Breast epithelium (tissue), 4 donors: Measurements from ENCODE around the gene CD300A. TPM values are rescaled to one million over a fixed set of nuclear protein-coding genes. Genes with fewer than 3 reads are reported as not detected.

Experiments used
- DNase-seq, 2 donors: peaks; one replicate each; pipeline ENCODE4 v3.0.0-alpha.2; 2019; ENCODE audit warnings: low spot score in 2 of 2
- H3K27ac ChIP-seq, 2 donors: fragments of 200-600 bp; sonication (generic) in 1 of 2; one replicate each; pipeline ENCODE4 v1.5.1; 2016 to 2019; ENCODE audit warnings: mild to moderate bottlenecking in 1 of 2
- H3K27me3 ChIP-seq, 2 donors: fragments of 200-600 bp; sonication (generic) in 1 of 2; one replicate each; pipeline versions ENCODE4 v1.5.1 to v1.6.0; 2017 to 2019; ENCODE audit warnings: control low read depth in 1 of 2, mild to moderate bottlenecking in 1 of 2
- H3K36me3 ChIP-seq: fragments of 200-600 bp; one replicate; pipeline ENCODE4 v1.5.1; 2019
- H3K4me1 ChIP-seq, 2 donors: fragments of 200-600 bp; sonication (generic); one replicate each; pipeline ENCODE4 v1.5.1; 2016 to 2019; ENCODE audit warnings: control low read depth in 1 of 2
- H3K4me3 ChIP-seq, 3 donors: fragments of 200-600 bp; sonication (generic); 1 replicate in 2 of 3; 2 replicates in 1 of 3; pipeline ENCODE4 v1.5.1; 2016 to 2019; ENCODE audit warnings: mild to moderate bottlenecking in 3 of 3, moderate library complexity in 2 of 3
- H3K9me3 ChIP-seq, 2 donors: fragments of 200-600 bp; sonication (generic) in 1 of 2; one replicate each; pipeline ENCODE4 v1.5.1; 2016 to 2019; ENCODE audit warnings: control low read depth in 1 of 2
- POLR2A ChIP-seq: fragments of 450-650 bp; IDR thresholded peaks from one replicate; pipeline ENCODE4 v1.6.1; 2016; ENCODE audit warnings: antibody characterized with exemption, mild to moderate bottlenecking, moderate library complexity
- POLR2AphosphoS5 ChIP-seq, 3 donors: sonication (generic); formaldehyde crosslinking; IDR thresholded peaks; one replicate each; pipeline ENCODE4 v1.6.1; 2017; ENCODE audit warnings: antibody characterized with exemption in 3 of 3
- intact Hi-C: fragments of 100-400 bp; cut with DNase I; formaldehyde crosslinking; loops from one replicate; pipeline ENCODE4 v1.15.1; 2023; ENCODE audit warnings: low total_unique reads
- total RNA-seq, 3 donors: library from RNA; depleted of rRNA; stranded (reverse); fragments of >200 nt; gene quantifications; one replicate each; pipeline ENCODE4 v1.1.0, GENCODE V29; 2016
- TF ChIP-seq, protein P1 (sequence below), 3 donors: fragments of 450-650 bp; IDR thresholded peaks; one replicate each; pipeline ENCODE4 v1.5.1; 2016 to 2017; ENCODE audit warnings: antibody characterized with exemption in 3 of 3, mild to moderate bottlenecking in 3 of 3, moderate library complexity in 3 of 3

Gene CD300A
- total RNA-seq, 3 donors from 2014 or later, result 6.2 to 15.7 (median 10.2) TPM

DNA sequence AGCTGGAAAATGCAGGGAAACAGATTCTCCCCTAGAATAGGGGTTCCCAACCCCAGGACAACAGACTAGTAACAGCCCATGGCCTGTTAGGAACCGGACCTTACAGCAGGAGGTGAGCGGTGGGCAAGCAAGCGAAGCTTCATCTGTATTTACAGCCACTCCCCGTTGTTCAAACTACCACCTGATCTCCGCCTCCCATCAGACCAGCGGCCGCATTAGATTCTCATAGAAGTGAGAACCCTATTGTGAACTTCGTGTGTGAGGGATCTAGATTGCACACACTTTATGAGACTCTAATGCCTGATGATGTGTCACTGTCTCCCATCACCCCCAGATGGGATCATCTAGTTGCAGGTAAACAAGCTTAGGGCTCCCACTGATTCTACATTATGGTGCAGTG, 61.3 kb downstream of the CD300A start:
- TF ChIP-seq POLR2AphosphoS5 (IDR thresholded peaks at IDR 0.05) (no peak), POLR2A (no peak)
- TF ChIP-seq, protein P1, sequence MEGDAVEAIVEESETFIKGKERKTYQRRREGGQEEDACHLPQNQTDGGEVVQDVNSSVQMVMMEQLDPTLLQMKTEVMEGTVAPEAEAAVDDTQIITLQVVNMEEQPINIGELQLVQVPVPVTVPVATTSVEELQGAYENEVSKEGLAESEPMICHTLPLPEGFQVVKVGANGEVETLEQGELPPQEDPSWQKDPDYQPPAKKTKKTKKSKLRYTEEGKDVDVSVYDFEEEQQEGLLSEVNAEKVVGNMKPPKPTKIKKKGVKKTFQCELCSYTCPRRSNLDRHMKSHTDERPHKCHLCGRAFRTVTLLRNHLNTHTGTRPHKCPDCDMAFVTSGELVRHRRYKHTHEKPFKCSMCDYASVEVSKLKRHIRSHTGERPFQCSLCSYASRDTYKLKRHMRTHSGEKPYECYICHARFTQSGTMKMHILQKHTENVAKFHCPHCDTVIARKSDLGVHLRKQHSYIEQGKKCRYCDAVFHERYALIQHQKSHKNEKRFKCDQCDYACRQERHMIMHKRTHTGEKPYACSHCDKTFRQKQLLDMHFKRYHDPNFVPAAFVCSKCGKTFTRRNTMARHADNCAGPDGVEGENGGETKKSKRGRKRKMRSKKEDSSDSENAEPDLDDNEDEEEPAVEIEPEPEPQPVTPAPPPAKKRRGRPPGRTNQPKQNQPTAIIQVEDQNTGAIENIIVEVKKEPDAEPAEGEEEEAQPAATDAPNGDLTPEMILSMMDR (IDR thresholded peaks at IDR 0.05), result no peak
- peak in 1 of 2 donors; percentile 14 for DNase-seq
- Histone ChIP-seq H3K36me3 (no peaks in the 10 kb centered on the region), H3K9me3 (peaks cover 6 to 11% of the 10 kb centered on the region in 2 donors), H3K4me1 (no peaks in the 10 kb centered on the region), H3K4me3 (no peak overlapping the region), H3K27me3 (no peaks in the 10 kb centered on the region), H3K27ac (no peak overlapping the region)
- intact Hi-C loops, result no loop called here

DNA sequence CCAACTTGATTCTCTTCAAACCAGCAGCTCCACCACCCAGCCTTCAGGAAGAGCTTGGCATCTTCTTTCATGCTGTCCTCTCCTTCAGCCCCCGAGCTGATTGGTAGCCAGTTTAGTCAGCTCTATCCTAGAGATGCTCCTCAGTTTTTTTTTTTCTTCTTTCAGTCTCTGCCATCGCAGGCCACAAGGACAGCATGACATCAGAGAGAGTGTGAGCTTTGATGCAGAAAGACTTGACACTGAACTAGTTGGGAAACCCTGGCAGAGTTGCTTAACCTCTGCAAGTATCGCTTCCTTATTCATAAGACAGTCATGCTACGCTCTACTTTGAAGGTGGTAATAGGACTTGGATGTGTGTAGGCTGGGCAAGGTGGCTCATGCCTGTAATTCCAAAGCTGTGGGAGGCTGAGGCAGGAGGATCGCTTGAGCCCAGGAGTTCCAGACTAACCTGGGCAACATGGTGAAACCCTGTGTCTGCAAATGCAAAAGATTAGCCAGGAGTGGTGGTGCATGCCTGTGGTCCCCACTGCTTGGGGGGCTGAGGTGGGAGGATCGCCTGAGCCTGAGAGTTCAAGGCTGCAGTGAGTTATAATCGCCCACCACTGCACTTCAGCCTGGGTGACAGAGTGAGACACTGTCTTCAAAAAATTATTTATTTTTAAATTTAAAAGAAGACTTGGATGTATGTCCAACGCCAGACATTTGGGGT, 62.2 kb downstream of the CD300A start:
- peak; percentile 8 to 27 for DNase-seq
- H3K27ac ChIP-seq, result no peak overlapping the region
- no peaks in the 10 kb centered on the region for H3K36me3 ChIP-seq
- peaks cover 0 to 2% of the 10 kb centered on the region in 2 donors for H3K9me3 ChIP-seq
- no peak for TF ChIP-seq POLR2A
- TF ChIP-seq POLR2AphosphoS5 (IDR thresholded peaks at IDR 0.05), result no peak
- TF ChIP-seq, protein P1 (IDR thresholded peaks at IDR 0.05), result no peak
- intact Hi-C loops, result no loop called here
- H3K4me3 ChIP-seq, result no peak overlapping the region
- H3K27me3 ChIP-seq, result no peaks in the 10 kb centered on the region
- no peaks in the 10 kb centered on the region for H3K4me1 ChIP-seq

DNA sequence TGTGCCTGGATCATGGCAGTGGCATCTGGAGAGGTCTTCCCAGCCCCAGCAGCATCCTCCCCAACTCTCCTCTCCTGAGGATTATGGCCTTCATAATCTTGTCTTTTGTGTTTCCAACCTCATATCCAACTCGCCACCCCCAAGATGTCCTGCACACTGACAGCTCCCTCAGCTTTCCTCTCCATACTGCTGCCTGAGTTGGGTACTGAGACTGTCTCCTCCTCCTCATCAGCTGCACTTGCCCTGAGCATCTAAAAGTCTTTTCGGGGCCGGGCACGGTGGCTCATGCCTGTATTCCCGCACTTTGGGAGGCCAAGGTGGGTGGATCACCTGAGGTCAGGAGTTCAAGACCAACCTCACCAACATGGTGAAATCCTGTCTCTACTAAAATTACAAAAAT, 62.8 kb downstream of the CD300A start:
- intact Hi-C loops, result no loop called here
- Histone ChIP-seq H3K9me3 (no peaks in the 10 kb centered on the region), H3K27ac (no peak overlapping the region), H3K4me3 (no peak overlapping the region), H3K27me3 (no peaks in the 10 kb centered on the region), H3K36me3 (no peaks in the 10 kb centered on the region), H3K4me1 (no peaks in the 10 kb centered on the region)
- DNase-seq, result peak; percentile 6 to 37
- TF ChIP-seq POLR2AphosphoS5 (IDR thresholded peaks at IDR 0.05) (no peak), POLR2A (no peak)
- TF ChIP-seq, protein P1 (IDR thresholded peaks at IDR 0.05), result no peak

DNA sequence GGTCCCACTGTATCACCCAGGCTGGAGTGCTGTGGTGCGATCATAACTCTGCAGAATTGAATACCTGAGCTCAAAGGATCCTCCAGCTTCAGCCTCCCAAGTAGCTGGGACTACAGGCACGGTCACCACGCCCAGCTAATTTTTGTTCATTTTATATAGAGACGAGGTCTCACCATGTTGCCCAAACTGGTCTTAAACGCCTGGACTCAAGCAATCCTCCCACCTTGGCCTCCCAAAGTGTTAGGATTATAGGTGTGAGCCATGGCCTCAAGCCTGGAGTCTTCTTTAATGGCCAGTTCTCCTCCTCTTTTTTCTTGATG, 64.4 kb downstream of the CD300A start:
- Histone ChIP-seq H3K9me3 (no peaks in the 10 kb centered on the region), H3K4me3 (no peak overlapping the region), H3K4me1 (no peaks in the 10 kb centered on the region), H3K27me3 (no peaks in the 10 kb centered on the region), H3K27ac (no peak overlapping the region), H3K36me3 (no peaks in the 10 kb centered on the region)
- no peak for TF ChIP-seq POLR2A
- TF ChIP-seq, protein P1 (IDR thresholded peaks at IDR 0.05), result no peak
- TF ChIP-seq POLR2AphosphoS5 (IDR thresholded peaks at IDR 0.05), result no peak
- no peak for DNase-seq
- intact Hi-C loops, result no loop called here

DNA sequence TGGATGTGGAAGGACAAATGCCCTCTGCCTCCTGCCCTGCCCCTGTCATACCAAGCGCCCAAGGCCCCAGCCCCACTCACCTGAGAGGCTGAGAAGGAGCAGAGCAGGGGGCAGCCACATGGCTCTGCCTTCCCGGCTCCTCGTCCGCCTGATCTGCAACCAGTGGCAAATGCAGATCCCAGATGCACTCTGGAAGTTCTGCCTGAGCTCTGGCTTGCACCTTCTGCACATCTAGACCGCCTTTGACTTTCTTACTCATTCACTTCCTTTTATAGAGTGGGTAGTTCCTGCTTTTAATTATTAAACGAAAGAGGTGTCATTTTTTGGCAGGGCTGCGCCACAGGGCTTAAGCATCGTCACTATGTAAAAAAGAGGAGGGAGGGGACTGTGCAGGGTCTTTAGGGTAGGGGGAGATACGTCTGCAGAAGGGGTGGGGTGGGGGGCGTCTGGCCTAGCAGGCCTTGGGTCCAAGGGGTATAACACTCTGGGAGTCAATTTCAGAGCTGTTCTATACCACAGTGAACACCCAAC, 64.9 kb downstream of the CD300A start, which contains the start of gene CD300LB:
CD300LB (minus strand) TSS at position 245 of the 531 bp plus-strand sequence; CDS start at position 120, 125 bp downstream.
- intact Hi-C loops, result no loop called here
- TF ChIP-seq POLR2A, result no peak
- no peak for TF ChIP-seq POLR2AphosphoS5 (IDR thresholded peaks at IDR 0.05)
- TF ChIP-seq, protein P1 (IDR thresholded peaks at IDR 0.05), result no peak
- H3K4me1 ChIP-seq, result no peaks in the 10 kb centered on the region
- no peaks in the 10 kb centered on the region for H3K9me3 ChIP-seq
- no peak within 1 kb of the TSS for H3K4me3 ChIP-seq
- no peaks in the 10 kb centered on the region for H3K27me3 ChIP-seq
- peak; percentile 8 to 39 for DNase-seq
- H3K36me3 ChIP-seq, result no peaks in the 10 kb centered on the region
- H3K27ac ChIP-seq, result no peak within 1 kb of the TSS
